GM12872 (cell line): ENCODE data around the gene COPS4.

Experiments
- TF ChIP-seq, protein P1 (sequence below): IDR thresholded peaks from 3 replicates; pipeline ENCODE4 v1.5.1; 2011; ENCODE audit warnings: low read depth, mild to moderate bottlenecking, low read length, moderate library complexity; ENCODE audit not compliant: insufficient read depth

Gene COPS4

GRCh38 chr4:83010111-83010521 lies 24.9 kb upstream of the COPS4 start:
- TF ChIP-seq, protein P1, sequence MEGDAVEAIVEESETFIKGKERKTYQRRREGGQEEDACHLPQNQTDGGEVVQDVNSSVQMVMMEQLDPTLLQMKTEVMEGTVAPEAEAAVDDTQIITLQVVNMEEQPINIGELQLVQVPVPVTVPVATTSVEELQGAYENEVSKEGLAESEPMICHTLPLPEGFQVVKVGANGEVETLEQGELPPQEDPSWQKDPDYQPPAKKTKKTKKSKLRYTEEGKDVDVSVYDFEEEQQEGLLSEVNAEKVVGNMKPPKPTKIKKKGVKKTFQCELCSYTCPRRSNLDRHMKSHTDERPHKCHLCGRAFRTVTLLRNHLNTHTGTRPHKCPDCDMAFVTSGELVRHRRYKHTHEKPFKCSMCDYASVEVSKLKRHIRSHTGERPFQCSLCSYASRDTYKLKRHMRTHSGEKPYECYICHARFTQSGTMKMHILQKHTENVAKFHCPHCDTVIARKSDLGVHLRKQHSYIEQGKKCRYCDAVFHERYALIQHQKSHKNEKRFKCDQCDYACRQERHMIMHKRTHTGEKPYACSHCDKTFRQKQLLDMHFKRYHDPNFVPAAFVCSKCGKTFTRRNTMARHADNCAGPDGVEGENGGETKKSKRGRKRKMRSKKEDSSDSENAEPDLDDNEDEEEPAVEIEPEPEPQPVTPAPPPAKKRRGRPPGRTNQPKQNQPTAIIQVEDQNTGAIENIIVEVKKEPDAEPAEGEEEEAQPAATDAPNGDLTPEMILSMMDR = no peak

GRCh38 chr4:83010522-83011318 lies 24.3 kb upstream of the COPS4 start, which contains the start of gene LIN54:
Gene LIN54, minus strand, starts transcription at chr4:83010823. Its CDS starts 25,979 bp downstream, at chr4:82984844.
- TF ChIP-seq, protein P1 = no peak

DNA sequence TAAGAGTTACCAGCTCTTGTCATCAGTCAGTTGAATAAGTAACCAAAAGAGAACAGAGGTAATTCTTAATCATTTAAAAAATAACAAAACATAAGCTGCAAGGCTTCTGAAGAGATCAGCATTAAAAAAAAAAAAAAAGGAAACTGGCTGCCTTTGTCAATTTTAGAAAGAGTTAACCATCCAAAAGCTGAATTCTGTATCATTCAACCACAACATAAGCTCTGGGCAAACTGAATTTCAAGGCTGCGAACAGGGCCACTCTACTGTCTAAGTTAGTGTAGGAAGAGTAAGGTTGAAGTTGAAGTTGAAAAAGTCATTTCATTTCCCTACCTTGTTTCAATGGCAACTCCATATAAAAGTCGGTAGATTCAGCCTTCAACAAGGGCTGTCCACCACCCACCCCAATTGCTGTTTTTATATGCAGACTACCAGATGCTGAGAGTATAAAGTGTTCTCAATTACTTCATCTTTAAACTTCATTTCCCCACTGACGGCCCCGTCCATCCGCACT lies 23.2 kb upstream of the COPS4 start:
- TF ChIP-seq, protein P1 = no peak

- TF ChIP-seq, protein P1 = no peak
Observed at GRCh38 chr4:83012200-83012686, 22.7 kb upstream of the COPS4 start.

- TF ChIP-seq, protein P1 = peak; percentile 64; the same call in 2 of the 3 replicates
Observed at GRCh38 chr4:83012687-83013419, 22.1 kb upstream of the COPS4 start.

DNA sequence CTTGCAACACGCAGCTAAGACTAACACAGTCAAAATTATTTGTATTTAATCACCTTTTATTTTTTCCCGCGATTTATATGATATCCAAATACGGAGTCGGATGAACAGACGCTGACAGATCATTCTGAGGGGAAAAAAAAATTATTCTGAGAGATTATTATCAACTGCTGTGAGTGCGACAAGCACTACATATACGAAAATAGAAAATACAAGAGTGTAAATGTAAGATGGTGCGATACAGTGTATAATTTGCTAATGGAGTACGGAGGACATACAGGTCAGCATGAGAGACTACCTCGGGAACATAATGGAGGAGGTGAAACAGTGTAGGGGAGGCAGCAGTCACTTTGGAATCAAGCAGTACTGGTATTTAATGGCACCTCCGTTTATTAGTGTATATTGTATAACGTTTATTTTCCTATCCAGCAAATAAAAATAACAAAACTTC lies 21.5 kb upstream of the COPS4 start:
- TF ChIP-seq, protein P1 = no peak

GRCh38 chr4:83013902-83014301 lies 21.1 kb upstream of the COPS4 start:
- TF ChIP-seq, protein P1 = no peak
